ENCODE measurements around the gene ADAT2.

The ADAT2 gene

GRCh38 chr6:143441010-143441409 is 9.5 kb downstream of the ADAT2 start:
- no peak for DNase-seq (ENCODE audit: low spot score)

DNA sequence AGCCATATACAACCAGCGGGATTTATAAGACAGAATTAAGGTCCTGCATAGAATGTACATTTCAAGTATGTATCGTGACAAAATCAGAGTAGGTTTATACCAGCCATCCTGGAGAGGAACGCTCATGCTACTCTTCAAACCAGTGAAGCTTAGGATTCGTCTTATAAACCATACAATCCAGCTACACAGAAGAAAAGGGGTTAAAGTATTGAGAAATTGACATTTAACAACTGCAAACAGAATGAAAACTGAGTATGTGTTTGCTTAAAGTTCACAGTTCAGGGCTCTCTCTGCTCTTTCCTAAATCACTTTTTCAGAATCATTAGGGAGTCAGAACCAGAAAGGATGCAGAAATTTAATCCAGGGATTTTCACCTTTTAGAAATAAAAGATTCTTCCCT is 17.9 kb downstream of the ADAT2 start:
- DNase-seq (ENCODE audit: low spot score): no peak

DNA sequence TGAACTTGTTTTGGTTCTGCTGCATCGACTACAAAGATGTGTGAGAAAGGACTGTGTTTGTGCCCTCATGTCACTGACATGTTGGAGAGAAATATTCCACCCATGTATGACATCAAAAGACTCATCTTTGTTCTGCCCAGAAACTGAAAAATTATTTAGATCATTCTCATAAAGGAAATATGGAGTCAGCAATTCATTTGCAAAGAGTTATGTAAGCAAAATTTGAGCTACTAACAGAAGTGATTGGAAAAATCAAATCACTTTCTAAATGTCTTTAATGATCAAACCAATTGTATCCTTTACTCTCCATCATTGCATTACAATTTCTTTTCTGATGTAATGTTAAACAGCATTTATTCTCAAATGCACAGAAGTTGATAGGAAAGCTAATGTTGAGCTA is 19.3 kb downstream of the ADAT2 start:
- DNase-seq (ENCODE audit: low spot score): no peak

- no peak for DNase-seq (ENCODE audit: low spot score)
Measured at GRCh38 chr6:143429970-143430369, 20.5 kb downstream of the ADAT2 start.

GRCh38 chr6:143427109-143427817 is 23.2 kb downstream of the ADAT2 start:
- peak; percentile 53 for DNase-seq (ENCODE audit: low spot score)

DNA sequence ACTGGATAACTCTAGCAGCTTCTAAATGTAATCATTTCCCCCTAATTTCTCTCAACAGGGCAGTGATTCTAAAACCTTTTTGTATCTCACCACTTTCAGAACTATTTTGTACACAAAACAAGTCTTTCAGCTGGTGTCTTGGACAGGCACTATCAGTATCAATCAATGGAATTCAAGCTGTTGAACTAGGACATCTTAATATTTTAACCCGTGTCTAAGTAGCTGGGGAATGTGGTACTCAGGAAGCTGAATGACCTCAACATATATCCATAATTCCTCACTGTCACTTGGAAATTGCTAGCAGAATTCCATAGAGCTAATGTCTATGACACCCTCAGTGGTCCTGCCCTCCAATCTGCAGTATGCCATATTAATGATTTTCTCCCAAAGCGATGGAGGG is 24.5 kb downstream of the ADAT2 start:
- no peak for DNase-seq (ENCODE audit: low spot score)

DNA sequence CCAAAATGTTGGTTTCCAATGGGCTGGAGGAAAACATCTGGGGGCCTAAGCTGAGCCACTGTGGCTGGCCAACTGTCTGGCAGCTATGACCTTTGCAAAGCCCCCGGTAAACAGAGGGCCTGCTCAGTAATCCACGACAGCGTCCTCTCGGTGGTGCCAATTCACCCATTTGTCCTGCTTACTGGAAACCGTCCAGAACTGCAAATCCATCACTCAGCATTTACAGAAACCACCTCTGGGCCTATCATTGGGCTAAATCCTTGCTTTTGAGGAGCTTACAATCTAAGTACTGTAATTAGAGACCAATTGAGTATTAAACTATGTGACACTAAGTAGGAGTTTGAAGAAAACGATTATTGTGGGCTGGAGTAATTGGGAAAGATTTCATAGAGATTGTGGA is 31.0 kb downstream of the ADAT2 start:
- DNase-seq (ENCODE audit: low spot score): no peak

- no peak for DNase-seq (ENCODE audit: low spot score)
Measured at GRCh38 chr6:143414769-143415168, 35.7 kb downstream of the ADAT2 start.

DNA sequence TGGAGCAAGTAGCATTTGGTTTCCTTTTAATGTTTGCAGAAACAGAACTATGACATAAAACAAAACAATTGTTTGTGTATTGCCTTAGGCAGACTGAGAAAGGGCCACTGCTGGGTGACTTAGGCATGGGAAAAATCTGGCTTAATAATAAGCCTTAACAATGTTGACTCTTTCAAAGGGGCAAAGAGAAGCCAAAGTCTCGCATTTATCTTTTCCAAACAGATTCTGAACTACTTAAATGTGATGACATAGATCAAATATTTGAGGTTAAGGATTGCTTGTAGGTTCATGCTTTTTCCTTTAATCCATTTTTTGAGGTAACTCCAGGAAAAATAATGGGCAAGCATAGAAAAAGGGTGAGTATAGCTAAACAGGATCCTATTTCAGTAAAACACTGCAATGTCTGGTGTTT is 39.6 kb downstream of the ADAT2 start:
- no peak for DNase-seq (ENCODE audit: low spot score)

GRCh38 chr6:143408787-143409162 is 41.7 kb downstream of the ADAT2 start:
- DNase-seq (ENCODE audit: low spot score): no peak

GRCh38 chr6:143408151-143408786 is 42.2 kb downstream of the ADAT2 start:
- DNase-seq (ENCODE audit: low spot score): no peak

DNA sequence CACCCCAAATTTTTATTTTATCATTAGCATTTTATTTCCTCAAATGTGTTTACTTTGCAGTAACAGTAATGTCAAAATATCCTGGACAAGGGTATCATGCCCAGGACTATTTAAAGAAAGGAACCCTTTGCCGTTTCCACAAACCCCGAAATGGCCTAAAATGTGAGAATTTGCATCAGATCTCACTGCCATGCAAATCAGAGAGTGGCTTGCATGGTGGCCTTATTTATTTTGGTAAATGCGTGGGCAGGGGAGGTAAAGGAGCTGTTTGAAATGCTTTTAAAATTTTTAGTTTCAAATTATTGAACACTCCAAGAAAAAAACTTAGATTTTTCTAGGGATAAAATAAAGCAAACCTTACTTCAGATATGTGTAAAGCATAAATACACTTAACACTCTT is 43.8 kb downstream of the ADAT2 start:
- no peak for DNase-seq (ENCODE audit: low spot score)

DNA sequence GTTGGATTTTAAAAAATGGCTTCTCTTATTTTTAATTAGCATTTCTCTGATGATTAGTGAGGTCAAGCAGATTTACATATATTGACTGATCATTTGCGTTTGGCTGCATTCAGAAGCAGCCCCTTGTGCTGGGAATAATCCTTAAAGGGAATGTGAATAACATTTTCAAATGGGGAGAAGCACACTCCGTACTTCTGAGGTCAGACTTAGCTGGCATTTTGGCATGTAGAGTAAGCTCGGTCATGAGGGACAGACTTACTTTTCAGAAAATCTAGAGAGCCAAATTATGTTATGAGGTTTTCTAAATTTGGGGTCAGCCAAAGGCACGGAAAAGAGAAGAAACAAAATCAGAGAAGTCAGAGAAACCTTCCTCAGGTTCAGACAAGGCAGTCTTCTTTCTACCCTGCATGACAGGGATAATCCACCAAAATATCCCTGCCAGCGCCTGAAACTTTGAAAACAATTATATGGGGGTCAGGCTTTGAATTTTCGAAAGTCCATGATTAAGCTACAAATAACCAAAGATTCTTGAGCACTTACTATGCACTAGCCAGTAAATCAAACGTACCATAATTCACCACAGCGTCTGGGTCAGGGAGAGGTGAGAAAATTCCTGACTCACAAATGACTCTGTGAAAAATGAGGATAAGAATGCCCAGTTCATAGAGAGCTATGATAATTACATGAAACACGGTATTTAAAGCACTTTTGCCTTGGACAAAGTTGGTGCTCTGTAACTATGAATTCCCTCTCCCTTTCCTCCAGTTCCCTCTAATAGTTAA is 44.9 kb downstream of the ADAT2 start:
- no peak for DNase-seq (ENCODE audit: low spot score)

DNA sequence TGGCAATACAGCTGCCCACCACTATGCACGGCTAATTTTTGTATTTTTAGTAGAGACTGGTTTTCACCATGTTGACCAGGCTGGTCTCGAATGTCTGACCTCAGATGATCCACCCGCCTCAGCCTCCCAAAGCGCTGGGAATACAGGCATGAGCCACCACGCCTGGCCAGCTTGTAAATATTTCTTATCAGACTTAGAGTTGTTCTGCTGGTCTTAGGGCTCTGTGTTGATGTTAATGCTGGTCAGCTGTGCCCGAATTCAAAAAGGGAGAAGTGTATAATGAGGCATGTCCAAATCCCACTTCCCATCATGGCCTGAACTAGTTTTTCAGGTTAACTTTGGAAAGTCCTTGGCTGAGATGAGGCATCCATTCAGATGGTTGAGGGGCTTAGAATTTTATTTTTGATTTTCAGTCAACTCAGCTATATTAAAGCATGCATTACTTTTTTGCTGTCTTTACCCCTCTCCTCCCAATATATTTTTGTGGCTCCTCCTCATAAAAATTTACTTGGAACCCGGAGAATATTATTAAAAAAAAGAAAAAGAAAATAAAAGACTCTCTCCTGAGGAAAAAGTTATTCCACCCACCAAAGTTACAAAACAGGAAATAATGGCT is 47.7 kb downstream of the ADAT2 start:
- no peak for DNase-seq (ENCODE audit: low spot score)

DNA sequence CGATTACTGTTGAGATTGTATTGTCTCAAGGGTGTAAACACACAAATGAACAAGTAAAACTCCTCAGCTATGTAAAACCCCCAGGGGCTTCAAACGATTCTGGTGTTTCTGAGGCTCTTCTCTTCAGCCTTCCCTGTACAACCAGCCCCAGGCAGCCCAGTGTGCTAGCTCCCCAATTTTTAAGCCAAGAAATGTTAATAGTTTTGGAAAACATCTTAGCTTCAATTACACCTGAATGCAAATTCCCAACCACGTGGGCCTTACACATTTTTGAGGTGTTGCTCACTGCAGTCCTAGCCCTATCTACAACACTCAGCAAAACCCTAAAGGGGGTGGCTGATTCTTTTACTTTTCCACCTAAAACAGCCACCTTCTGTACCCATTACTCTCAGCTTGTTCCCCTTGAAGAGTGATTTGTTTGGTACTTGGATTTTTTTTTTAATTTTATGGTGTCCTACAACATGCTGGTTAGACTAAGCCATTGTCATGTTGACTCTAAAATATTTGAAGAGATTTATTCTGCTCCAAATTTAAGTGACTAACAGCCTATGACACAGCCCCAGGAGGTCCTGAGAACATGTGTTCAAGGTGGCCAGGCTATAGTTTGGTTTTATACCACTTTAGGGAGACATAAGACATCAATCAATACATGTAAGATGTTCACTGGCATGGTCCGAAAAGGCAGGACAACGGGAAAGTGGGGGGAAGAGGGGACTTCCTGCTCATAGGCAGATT is 48.7 kb downstream of the ADAT2 start:
- no peak for DNase-seq (ENCODE audit: low spot score)

- DNase-seq (ENCODE audit: low spot score): no peak
Measured at GRCh38 chr6:143401068-143401446, 49.4 kb downstream of the ADAT2 start.

DNA sequence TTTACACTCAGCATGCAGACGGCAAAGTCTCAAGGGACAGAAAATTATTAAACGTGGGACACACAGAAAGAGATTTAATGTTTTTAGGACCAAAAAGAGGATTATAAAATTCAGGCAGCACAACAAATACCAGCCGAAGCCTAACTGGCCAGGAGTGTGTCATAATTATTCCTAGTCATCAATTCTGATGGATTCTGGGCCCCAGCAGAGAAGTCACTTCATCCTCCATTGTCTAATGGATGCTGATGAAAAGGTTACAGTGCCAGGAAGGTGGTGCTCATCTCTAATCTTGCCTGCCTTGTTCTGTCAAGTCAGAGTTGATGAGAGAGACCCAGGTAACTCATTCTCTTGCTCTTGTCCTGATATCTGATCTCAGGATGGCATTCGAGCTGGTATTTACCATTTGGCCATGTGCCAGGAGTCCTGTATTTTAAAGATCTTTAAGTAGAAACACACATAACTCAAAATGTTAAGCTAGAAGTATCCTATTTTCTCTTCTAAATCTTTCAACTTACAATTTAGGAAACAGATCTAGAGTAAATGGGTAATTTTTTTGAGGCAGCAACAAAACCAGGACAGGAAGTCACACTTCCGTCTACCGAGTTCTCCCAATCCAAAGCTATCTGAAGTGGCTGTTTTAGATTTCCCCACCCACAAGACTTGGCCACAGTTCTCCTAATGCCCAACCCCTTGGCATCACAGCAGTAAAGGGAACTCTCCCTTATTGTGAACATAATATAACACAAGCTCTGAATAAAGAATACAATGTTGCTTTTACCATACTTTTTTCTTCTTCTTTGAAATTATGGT is 50.0 kb downstream of the ADAT2 start:
- DNase-seq (ENCODE audit: low spot score): no peak

DNA sequence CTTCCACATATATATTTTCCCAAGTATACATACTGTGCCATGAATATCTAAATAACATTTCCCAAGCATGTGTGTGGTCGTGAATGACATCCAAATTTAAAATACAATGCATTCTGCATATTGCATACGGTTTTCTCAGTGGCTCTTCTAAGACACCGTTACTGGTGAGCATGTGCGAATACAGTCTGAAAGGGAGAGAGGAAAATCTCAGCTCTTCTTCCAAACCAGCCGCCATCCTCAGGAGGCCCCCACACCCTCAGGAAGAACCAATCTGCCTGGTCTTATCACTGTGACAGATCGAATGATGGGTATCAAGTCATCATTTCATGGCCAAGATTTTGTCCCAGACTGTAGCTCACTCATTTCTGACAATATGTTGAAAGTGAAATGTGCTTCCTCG is 50.7 kb downstream of the ADAT2 start:
- DNase-seq (ENCODE audit: low spot score): no peak

- no peak for DNase-seq (ENCODE audit: low spot score)
Measured at GRCh38 chr6:143399176-143399575, 51.3 kb downstream of the ADAT2 start.

DNA sequence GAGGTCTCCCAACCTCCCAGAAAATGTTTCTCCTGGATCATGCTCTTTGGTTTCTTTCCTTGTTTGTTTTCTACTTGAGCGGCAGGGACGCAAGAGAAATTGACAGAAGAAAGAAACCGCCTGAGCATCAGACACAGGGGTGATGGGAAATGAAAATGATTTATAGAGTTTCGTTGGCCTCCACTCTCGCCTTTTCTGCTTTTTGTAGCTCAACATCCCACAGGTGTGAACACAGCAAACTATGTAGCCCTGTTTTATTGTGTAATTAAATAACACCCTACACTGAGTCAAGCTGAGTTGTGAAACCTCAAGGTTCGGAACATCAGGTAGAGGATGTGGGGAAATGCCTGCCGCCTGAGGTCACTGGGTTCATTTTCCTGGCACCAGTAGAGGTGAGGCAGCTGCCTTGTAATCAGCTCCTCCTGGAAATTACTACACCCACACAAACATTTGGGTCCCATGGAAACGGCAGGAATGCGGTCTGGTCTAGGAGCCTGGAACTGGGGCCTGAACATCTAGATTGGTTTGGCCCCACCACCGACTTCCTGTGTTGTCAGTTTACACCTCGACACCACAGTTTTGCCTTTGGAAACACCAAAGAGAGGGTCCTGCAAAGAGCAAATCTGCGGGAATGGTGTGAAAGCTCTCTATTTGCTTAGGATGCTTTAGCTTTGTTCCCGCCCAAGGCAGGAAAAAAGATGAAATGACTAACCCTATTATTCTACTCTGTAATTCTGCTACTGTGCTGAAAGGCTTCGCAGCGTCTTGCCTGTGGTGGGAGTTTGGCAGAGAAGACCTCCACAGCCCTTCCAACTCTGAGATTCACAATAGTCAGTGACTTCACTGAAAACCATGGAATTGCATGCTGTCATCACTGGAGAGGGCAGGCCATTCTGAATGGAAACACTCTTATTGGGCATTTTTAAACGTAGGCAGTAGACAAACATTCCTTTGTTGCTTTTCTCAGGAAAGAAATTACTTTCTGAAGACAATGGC is 53.0 kb downstream of the ADAT2 start:
- peak; percentile 56 for DNase-seq (ENCODE audit: low spot score)
